ENCODE data around the gene TTC7B. TPM values are rescaled to one million over a fixed set of nuclear protein-coding genes. Genes with fewer than 3 reads are reported as not detected.
A peak's percentile ranks its signal among the peaks of the same experiment; 100 is the strongest.

TTC7B gene
- total RNA-seq, 1 experiment from 2014 or later = 14.6 TPM

- in situ Hi-C loops (cut with HindIII; ENCODE audit: low pct_unique_long_range_greater_than_20kb, low sequenced_read_pairs) = no loop called here
- no peak for DNase-seq (ENCODE audit: low read depth)
These were observed 84.1 kb downstream of the TTC7B start for GRCh38 chr14:90732139-90732538.

GRCh38 chr14:90731487-90731886 is 84.7 kb downstream of the TTC7B start:
- in situ Hi-C loops (cut with HindIII; ENCODE audit: low pct_unique_long_range_greater_than_20kb, low sequenced_read_pairs) = no loop called here
- no peak for DNase-seq (ENCODE audit: low read depth)

- in situ Hi-C loops (cut with HindIII; ENCODE audit: low pct_unique_long_range_greater_than_20kb, low sequenced_read_pairs) = no loop called here
These were observed 85.9 kb downstream of the TTC7B start for GRCh38 chr14:90730206-90730766.

GRCh38 chr14:90728951-90729350 is 87.3 kb downstream of the TTC7B start:
- in situ Hi-C loops (cut with HindIII; ENCODE audit: low pct_unique_long_range_greater_than_20kb, low sequenced_read_pairs) = no loop called here
- no peak for DNase-seq (ENCODE audit: low read depth)

More at GRCh38 chr14:90730206-90730766, 85.9 kb downstream of the TTC7B start:
- no peak for DNase-seq (ENCODE audit: low read depth)

GRCh38 chr14:90727082-90727481 is 89.1 kb downstream of the TTC7B start:
- in situ Hi-C loops (cut with HindIII; ENCODE audit: low pct_unique_long_range_greater_than_20kb, low sequenced_read_pairs) = no loop called here
- DNase-seq (ENCODE audit: low read depth) = no peak

- in situ Hi-C loops (cut with HindIII; ENCODE audit: low pct_unique_long_range_greater_than_20kb, low sequenced_read_pairs) = no loop called here
These were observed 89.6 kb downstream of the TTC7B start for GRCh38 chr14:90726656-90727055.

GRCh38 chr14:90724866-90725265 is 91.4 kb downstream of the TTC7B start:
- in situ Hi-C loops (cut with HindIII; ENCODE audit: low pct_unique_long_range_greater_than_20kb, low sequenced_read_pairs) = no loop called here
- DNase-seq (ENCODE audit: low read depth) = no peak

More at GRCh38 chr14:90726656-90727055, 89.6 kb downstream of the TTC7B start:
- peak; percentile 31 for DNase-seq (ENCODE audit: low read depth)

- in situ Hi-C loops (cut with HindIII; ENCODE audit: low pct_unique_long_range_greater_than_20kb, low sequenced_read_pairs) = no loop called here
- DNase-seq (ENCODE audit: low read depth) = no peak
These were observed 93.6 kb downstream of the TTC7B start for GRCh38 chr14:90722590-90722989.

GRCh38 chr14:90721619-90722305 is 94.5 kb downstream of the TTC7B start:
- in situ Hi-C loops (cut with HindIII; ENCODE audit: low pct_unique_long_range_greater_than_20kb, low sequenced_read_pairs) = no loop called here
- DNase-seq (ENCODE audit: low read depth) = no peak

GRCh38 chr14:90720832-90721231 is 95.4 kb downstream of the TTC7B start:
- DNase-seq (ENCODE audit: low read depth) = no peak
- in situ Hi-C loops (cut with HindIII; ENCODE audit: low pct_unique_long_range_greater_than_20kb, low sequenced_read_pairs) = no loop called here

GRCh38 chr14:90720336-90720735 is 95.9 kb downstream of the TTC7B start:
- no peak for DNase-seq (ENCODE audit: low read depth)
- in situ Hi-C loops (cut with HindIII; ENCODE audit: low pct_unique_long_range_greater_than_20kb, low sequenced_read_pairs) = no loop called here

GRCh38 chr14:90717916-90718315 is 98.3 kb downstream of the TTC7B start:
- no peak for DNase-seq (ENCODE audit: low read depth)
- in situ Hi-C loops (cut with HindIII; ENCODE audit: low pct_unique_long_range_greater_than_20kb, low sequenced_read_pairs) = no loop called here

GRCh38 chr14:90715993-90716392 is 100.2 kb downstream of the TTC7B start:
- in situ Hi-C loops (cut with HindIII; ENCODE audit: low pct_unique_long_range_greater_than_20kb, low sequenced_read_pairs) = no loop called here
- DNase-seq (ENCODE audit: low read depth) = no peak

GRCh38 chr14:90715495-90715894 is 100.7 kb downstream of the TTC7B start:
- in situ Hi-C loops (cut with HindIII; ENCODE audit: low pct_unique_long_range_greater_than_20kb, low sequenced_read_pairs) = no loop called here
- DNase-seq (ENCODE audit: low read depth) = no peak

- in situ Hi-C loops (cut with HindIII; ENCODE audit: low pct_unique_long_range_greater_than_20kb, low sequenced_read_pairs) = no loop called here
- DNase-seq (ENCODE audit: low read depth) = no peak
These were observed 101.4 kb downstream of the TTC7B start for GRCh38 chr14:90714811-90715210.

GRCh38 chr14:90704738-90705392 is 111.4 kb downstream of the TTC7B start:
- DNase-seq (ENCODE audit: low read depth) = no peak
- in situ Hi-C loops (cut with HindIII; ENCODE audit: low pct_unique_long_range_greater_than_20kb, low sequenced_read_pairs) = no loop called here

GRCh38 chr14:90703841-90704737 is 112.1 kb downstream of the TTC7B start:
- in situ Hi-C loops (cut with HindIII; ENCODE audit: low pct_unique_long_range_greater_than_20kb, low sequenced_read_pairs) = no loop called here
- no peak for DNase-seq (ENCODE audit: low read depth)

- in situ Hi-C loops (cut with HindIII; ENCODE audit: low pct_unique_long_range_greater_than_20kb, low sequenced_read_pairs) = no loop called here
- no peak for DNase-seq (ENCODE audit: low read depth)
These were observed 115.1 kb downstream of the TTC7B start for GRCh38 chr14:90700933-90701776.

Measured in Caki2 (cell line).